ENCODE data around the gene GJA10.

GJA10 gene

GRCh38 chr6:89917216-89917615 is 22.9 kb downstream of the GJA10 start:
- no peak for TF ChIP-seq CTCF (IDR thresholded peaks at IDR 0.05; ENCODE audit: low read depth, low read length)
- no peak for DNase-seq (ENCODE audit: low read depth, low spot score)
- in situ Hi-C loops (cut with HindIII; ENCODE audit: low sequenced_read_pairs): no loop called here
- no peak overlapping the region for H3K4me3 ChIP-seq (ENCODE audit: low read depth, low read length)

- in situ Hi-C loops (cut with HindIII; ENCODE audit: low sequenced_read_pairs): no loop called here
- DNase-seq (ENCODE audit: low read depth, low spot score): no peak
- no peak for TF ChIP-seq CTCF (IDR thresholded peaks at IDR 0.05; ENCODE audit: low read depth, low read length)
- H3K4me3 ChIP-seq (ENCODE audit: low read depth, low read length): no peak overlapping the region
Measured at GRCh38 chr6:89917801-89918366, 23.6 kb downstream of the GJA10 start.

DNA sequence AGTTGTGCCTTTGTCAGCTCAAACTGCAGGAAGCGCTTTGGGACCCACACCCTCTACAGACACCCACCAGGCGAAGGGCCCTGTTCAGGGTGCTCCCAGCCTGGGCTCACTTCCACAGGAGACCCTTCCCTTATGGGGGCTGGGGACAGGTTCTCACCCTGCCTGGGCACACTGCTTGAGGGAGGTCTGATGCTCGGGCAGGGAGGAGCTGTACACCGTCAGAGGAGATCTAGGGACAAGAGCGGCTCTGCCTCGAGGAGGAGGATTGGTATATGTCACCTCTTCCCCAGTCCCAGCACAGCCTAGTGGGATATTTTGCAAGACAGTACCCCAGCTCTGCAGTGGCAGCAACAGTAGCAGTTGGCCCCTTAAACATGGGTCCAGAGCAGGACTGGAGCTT is 26.9 kb downstream of the GJA10 start:
- DNase-seq (ENCODE audit: low read depth, low spot score): no peak
- no peak overlapping the region for H3K4me3 ChIP-seq (ENCODE audit: low read depth, low read length)
- TF ChIP-seq CTCF (IDR thresholded peaks at IDR 0.05; ENCODE audit: low read depth, low read length): no peak
- in situ Hi-C loops (cut with HindIII; ENCODE audit: low sequenced_read_pairs): no loop called here

GRCh38 chr6:89921691-89922090 is 27.4 kb downstream of the GJA10 start:
- no peak for DNase-seq (ENCODE audit: low read depth, low spot score)
- in situ Hi-C loops (cut with HindIII; ENCODE audit: low sequenced_read_pairs): no loop called here
- no peak for TF ChIP-seq CTCF (IDR thresholded peaks at IDR 0.05; ENCODE audit: low read depth, low read length)
- no peak overlapping the region for H3K4me3 ChIP-seq (ENCODE audit: low read depth, low read length)

GRCh38 chr6:89924231-89924630 is 30.0 kb downstream of the GJA10 start:
- no peak overlapping the region for H3K4me3 ChIP-seq (ENCODE audit: low read depth, low read length)
- in situ Hi-C loops (cut with HindIII; ENCODE audit: low sequenced_read_pairs): no loop called here
- DNase-seq (ENCODE audit: low read depth, low spot score): no peak
- TF ChIP-seq CTCF (IDR thresholded peaks at IDR 0.05; ENCODE audit: low read depth, low read length): no peak

DNA sequence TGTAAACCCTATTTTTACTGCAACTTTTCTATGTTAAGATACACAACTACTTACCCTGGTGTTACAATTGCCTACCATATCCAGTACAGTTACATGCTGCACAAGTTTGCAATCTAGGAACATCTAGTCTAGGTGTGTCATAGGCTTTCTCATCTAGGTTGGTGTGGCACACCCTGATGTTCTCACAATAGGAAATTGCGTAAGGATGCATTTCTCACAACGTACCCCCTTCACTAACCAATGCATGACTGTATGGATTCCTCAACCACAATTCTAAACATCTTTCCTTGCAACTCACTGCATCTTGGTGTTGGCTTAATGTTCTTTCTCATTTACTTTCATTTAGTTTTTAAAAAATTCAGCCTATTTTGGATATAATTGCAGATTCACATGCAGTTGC is 31.6 kb downstream of the GJA10 start:
- in situ Hi-C loops (cut with HindIII; ENCODE audit: low sequenced_read_pairs): no loop called here
- no peak for DNase-seq (ENCODE audit: low read depth, low spot score)
- no peak for TF ChIP-seq CTCF (IDR thresholded peaks at IDR 0.05; ENCODE audit: low read depth, low read length)
- H3K4me3 ChIP-seq (ENCODE audit: low read depth, low read length): no peak overlapping the region

- no peak for TF ChIP-seq CTCF (IDR thresholded peaks at IDR 0.05; ENCODE audit: low read depth, low read length)
- in situ Hi-C loops (cut with HindIII; ENCODE audit: low sequenced_read_pairs): no loop called here
- no peak overlapping the region for H3K4me3 ChIP-seq (ENCODE audit: low read depth, low read length)
- DNase-seq (ENCODE audit: low read depth, low spot score): no peak
Measured at GRCh38 chr6:89927264-89927663, 33.0 kb downstream of the GJA10 start.
